ENCODE data around the gene MS4A18.

DNA sequence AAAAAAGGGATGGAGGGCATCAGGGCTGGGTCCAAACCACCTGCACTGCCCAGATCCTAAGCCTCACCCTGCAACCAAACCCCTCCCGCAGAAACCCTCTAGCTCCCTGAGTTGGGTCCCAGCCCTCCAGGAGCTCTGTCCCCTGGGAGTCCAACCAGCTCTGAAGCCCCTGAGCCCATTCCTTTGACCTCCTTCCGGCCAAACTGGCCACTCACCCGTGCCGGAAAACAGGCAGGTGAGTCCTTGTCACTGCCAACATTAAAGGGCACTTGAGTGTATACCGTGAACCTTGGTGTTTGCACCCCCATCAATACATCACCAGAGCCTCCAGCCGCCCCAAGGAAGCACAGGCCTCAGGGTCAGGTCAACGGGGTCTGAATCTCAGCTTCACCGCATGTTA lies 43.7 kb downstream of the MS4A18 start:
- TF ChIP-seq CTCF (IDR thresholded peaks at IDR 0.05) (no peak), POLR2A (IDR thresholded peaks at IDR 0.05) (no peak)
